ENCODE data around the gene BCAM.

DNA sequence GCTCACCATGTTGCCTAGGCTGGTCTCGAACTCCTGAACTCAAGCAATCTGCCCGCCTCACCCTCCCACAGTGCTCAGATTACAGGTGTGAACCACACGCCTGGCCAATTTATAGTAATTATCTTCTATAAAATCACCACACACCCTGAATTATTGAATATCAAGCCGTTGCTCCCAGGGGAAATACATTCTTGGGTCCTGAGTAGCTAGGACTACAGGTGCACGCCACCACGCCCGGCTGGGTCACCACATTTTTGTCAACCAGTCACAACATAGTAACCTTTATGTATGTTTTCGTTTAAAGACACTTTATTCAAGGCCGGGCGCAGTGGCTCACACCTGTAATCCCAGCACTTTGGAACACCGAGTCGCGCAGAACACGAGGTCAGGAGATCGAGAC is 22.9 kb upstream of the BCAM start:
- TF ChIP-seq EZH2 (IDR thresholded peaks at IDR 0.05; ENCODE audit: insufficient read depth, poor library complexity, severe bottlenecking) (no peak), EZH2phosphoT487 (IDR thresholded peaks at IDR 0.05; ENCODE audit: insufficient read depth, low read depth) (no peak)
